ENCODE data around the gene ITGAV.

ITGAV gene

GRCh38 chr2:186617148-186617547, 27.3 kb downstream of the ITGAV start:
- DNase-seq, result no peak

GRCh38 chr2:186617771-186618170, 27.9 kb downstream of the ITGAV start:
- DNase-seq, result no peak

GRCh38 chr2:186618696-186619095, 28.8 kb downstream of the ITGAV start:
- DNase-seq, result no peak

GRCh38 chr2:186623084-186623483, 33.2 kb downstream of the ITGAV start:
- no peak for DNase-seq

- DNase-seq, result no peak
These were observed 34.4 kb downstream of the ITGAV start for GRCh38 chr2:186624276-186624675.

GRCh38 chr2:186629250-186629996, 39.6 kb downstream of the ITGAV start:
- DNase-seq, result no peak

- no peak for DNase-seq
These were observed 42.6 kb downstream of the ITGAV start for GRCh38 chr2:186632417-186632816.

- no peak for DNase-seq
These were observed 44.8 kb downstream of the ITGAV start for GRCh38 chr2:186634701-186635100.

GRCh38 chr2:186636800-186637496, 47.1 kb downstream of the ITGAV start:
- DNase-seq, result peak; percentile 38

- DNase-seq, result peak; percentile 14
These were observed 47.6 kb downstream of the ITGAV start for GRCh38 chr2:186637497-186637800.

GRCh38 chr2:186639939-186640338, 50.1 kb downstream of the ITGAV start:
- DNase-seq, result no peak

GRCh38 chr2:186641132-186641806, 51.4 kb downstream of the ITGAV start:
- DNase-seq, result no peak

GRCh38 chr2:186641807-186642321, 52.0 kb downstream of the ITGAV start:
- DNase-seq, result peak; percentile 72

GRCh38 chr2:186644791-186645190, 54.9 kb downstream of the ITGAV start:
- DNase-seq, result no peak

GRCh38 chr2:186645999-186646398, 56.1 kb downstream of the ITGAV start:
- DNase-seq, result no peak

GRCh38 chr2:186648130-186648529, 58.3 kb downstream of the ITGAV start:
- DNase-seq, result no peak

GRCh38 chr2:186653511-186653910, 63.7 kb downstream of the ITGAV start:
- DNase-seq, result no peak

- no peak for DNase-seq
These were observed 69.5 kb downstream of the ITGAV start for GRCh38 chr2:186659383-186659782.

- DNase-seq, result no peak
These were observed 74.7 kb downstream of the ITGAV start for GRCh38 chr2:186664385-186665043.

- no peak for DNase-seq
These were observed 79.3 kb downstream of the ITGAV start for GRCh38 chr2:186669146-186669545.

- DNase-seq, result peak; percentile 31
These were observed 81.0 kb downstream of the ITGAV start for GRCh38 chr2:186670831-186671230.

- DNase-seq, result no peak
These were observed 85.5 kb downstream of the ITGAV start for GRCh38 chr2:186675380-186675779.

GRCh38 chr2:186683341-186683740, 93.5 kb downstream of the ITGAV start:
- no peak for DNase-seq
